Subcutaneous adipose tissue (tissue), 4 donors: ENCODE measurements around the gene SLC29A3. TPM values are rescaled to one million over a fixed set of nuclear protein-coding genes. Genes with fewer than 3 reads are reported as not detected.

Source experiments
- total RNA-seq, 4 donors: library from RNA; depleted of rRNA; stranded (reverse); fragments of >200 nt; gene quantifications; one replicate each; pipeline ENCODE4 v1.1.0, GENCODE V29; 2016
- TF ChIP-seq, protein P1 (sequence below): fragments of 450-650 bp; IDR thresholded peaks from one replicate; pipeline ENCODE4 v1.5.1; 2016; ENCODE audit warnings: low read depth, mild to moderate bottlenecking, control low read depth, antibody characterized with exemption, moderate library complexity

SLC29A3 gene
- total RNA-seq, 4 donors from 2014 or later, result 2.6 to 25.8 (median 4.2) TPM

DNA sequence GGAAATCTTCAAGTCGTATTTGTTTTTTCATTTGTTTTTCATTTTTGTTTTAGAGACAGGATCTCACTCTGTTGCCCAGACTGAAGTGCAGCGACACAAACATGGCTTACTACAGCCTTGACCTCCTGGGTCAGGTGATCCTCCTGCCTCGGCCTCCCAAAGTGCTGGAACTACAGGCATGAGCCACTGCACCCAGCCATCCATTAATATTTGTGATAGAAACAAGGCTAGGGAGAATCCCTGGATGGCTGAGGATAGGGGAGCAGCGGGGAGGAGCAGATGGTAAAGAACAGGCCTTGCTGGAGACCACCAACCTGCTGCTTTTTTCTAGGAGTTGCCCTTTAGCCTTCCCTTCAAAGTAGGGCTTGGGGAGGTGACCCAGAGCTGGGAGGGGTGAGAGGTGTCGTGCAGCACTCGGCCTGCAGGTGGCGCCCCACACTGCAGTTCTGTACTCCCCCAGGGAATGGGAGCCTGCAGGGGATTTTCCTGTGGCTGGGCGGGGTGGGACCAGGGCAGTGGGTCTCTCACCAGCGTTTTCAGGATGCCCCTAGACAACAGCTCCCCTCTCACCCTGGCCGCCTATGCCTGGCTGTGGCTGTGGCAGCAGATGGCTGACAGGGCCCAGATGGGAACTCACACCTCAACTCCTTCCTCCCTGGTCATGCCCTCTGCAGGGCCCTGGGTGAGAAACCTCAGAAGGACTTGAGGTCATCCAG, 65.1 kb downstream of the SLC29A3 start:
- TF ChIP-seq, protein P1, sequence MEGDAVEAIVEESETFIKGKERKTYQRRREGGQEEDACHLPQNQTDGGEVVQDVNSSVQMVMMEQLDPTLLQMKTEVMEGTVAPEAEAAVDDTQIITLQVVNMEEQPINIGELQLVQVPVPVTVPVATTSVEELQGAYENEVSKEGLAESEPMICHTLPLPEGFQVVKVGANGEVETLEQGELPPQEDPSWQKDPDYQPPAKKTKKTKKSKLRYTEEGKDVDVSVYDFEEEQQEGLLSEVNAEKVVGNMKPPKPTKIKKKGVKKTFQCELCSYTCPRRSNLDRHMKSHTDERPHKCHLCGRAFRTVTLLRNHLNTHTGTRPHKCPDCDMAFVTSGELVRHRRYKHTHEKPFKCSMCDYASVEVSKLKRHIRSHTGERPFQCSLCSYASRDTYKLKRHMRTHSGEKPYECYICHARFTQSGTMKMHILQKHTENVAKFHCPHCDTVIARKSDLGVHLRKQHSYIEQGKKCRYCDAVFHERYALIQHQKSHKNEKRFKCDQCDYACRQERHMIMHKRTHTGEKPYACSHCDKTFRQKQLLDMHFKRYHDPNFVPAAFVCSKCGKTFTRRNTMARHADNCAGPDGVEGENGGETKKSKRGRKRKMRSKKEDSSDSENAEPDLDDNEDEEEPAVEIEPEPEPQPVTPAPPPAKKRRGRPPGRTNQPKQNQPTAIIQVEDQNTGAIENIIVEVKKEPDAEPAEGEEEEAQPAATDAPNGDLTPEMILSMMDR, result no peak

GRCh38 chr10:71388171-71388570, 69.1 kb downstream of the SLC29A3 start:
- TF ChIP-seq, protein P1, result no peak

- TF ChIP-seq, protein P1, result no peak
Measured at GRCh38 chr10:71388583-71389310, 69.7 kb downstream of the SLC29A3 start.

DNA sequence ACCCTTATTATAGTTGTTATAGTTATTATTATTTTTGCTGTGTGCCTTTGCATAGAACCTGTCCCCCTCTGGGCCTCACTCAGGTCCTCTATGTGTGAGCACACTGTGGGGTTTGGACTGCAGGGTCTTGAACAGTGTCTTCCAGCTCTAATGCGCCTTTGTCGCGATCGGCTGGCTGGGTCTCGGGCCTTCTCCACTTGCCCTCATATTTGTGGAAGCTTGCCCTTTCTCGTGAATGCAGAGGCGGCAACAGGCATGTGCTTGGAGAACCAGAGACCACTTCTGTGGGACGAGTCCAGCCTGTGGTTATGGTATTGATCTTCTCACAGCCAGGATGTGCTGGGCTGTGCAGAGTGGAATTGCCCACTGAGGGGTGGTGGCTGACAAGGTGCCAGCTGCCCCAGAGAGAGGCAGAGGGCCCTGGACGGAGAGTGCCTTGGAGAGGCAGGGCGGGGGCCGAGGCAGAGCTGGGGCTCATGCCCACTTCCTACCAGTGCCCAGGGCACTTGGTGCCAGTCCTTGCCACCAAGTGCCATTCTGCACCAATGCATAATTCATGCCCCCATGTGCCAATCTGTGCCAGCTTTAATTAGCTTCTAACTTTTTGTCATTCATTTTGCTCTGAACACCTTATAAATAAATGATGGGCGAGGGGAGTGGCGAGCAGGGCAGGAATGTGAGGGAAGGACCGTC, 70.9 kb downstream of the SLC29A3 start:
- TF ChIP-seq, protein P1, result no peak

DNA sequence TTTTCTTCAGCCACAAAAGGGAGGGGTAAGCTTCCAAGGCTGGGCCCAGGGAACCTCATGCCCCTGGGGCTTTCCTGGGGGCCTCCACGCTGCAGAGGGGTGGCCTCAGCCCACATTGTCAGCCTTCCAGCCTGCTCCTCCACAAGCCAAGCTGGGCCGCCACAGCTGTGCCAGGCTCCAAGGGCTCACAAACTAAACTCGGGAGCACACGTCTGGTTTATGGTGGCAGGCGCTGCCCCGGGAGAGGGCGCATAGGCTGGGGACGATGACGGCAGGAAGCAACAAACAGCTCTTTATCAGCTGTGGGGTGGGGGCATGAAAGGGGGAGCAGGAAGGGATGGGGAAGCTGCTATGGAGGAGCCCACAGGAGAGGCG, 71.4 kb downstream of the SLC29A3 start:
- TF ChIP-seq, protein P1, result no peak

GRCh38 chr10:71390921-71391690, 72.0 kb downstream of the SLC29A3 start:
- TF ChIP-seq, protein P1, result no peak

GRCh38 chr10:71391701-71392100, 72.6 kb downstream of the SLC29A3 start:
- TF ChIP-seq, protein P1, result no peak
